ENCODE results near the gene PPA2. TPM values are rescaled to one million over a fixed set of nuclear protein-coding genes. Genes with fewer than 3 reads are reported as not detected.
A peak's percentile ranks its signal among the peaks of the same experiment; 100 is the strongest.

PPA2 gene
- total RNA-seq, 1 donor from 2014 or later: 27.0 TPM

- H3K4me3 Mint-ChIP-seq (ENCODE audit: unreplicated experiment): no peak overlapping the region
- no peak for DNase-seq
- no peak for TF ChIP-seq CTCF (IDR thresholded peaks at IDR 0.05; ENCODE audit: partially characterized antibody, unreplicated experiment)
- peaks cover 3% of the 10 kb centered on the region for H3K27me3 Mint-ChIP-seq (ENCODE audit: unreplicated experiment)
- H3K36me3 Mint-ChIP-seq (ENCODE audit: unreplicated experiment): no peaks in the 10 kb centered on the region
- H3K4me1 Mint-ChIP-seq (ENCODE audit: low read depth, unreplicated experiment): peaks cover 14% of the 10 kb centered on the region
- H3K9me3 Mint-ChIP-seq (ENCODE audit: unreplicated experiment): peaks cover 3% of the 10 kb centered on the region
- H3K27ac Mint-ChIP-seq (ENCODE audit: unreplicated experiment): no peak overlapping the region
These were observed 17.9 kb downstream of the PPA2 start for GRCh38 chr4:105455998-105456397.

- no peak for TF ChIP-seq CTCF (IDR thresholded peaks at IDR 0.05; ENCODE audit: partially characterized antibody, unreplicated experiment)
- Mint-ChIP-seq H3K27me3 (ENCODE audit: unreplicated experiment) (peaks cover 3% of the 10 kb centered on the region), H3K36me3 (ENCODE audit: unreplicated experiment) (no peaks in the 10 kb centered on the region), H3K9me3 (ENCODE audit: unreplicated experiment) (peaks cover 3% of the 10 kb centered on the region), H3K4me3 (ENCODE audit: unreplicated experiment) (no peak overlapping the region), H3K4me1 (ENCODE audit: low read depth, unreplicated experiment) (peaks cover 14% of the 10 kb centered on the region), H3K27ac (ENCODE audit: unreplicated experiment) (no peak overlapping the region)
- no peak for DNase-seq
These were observed 18.7 kb downstream of the PPA2 start for GRCh38 chr4:105455182-105455581.

GRCh38 chr4:105453550-105454205, 20.2 kb downstream of the PPA2 start:
- Mint-ChIP-seq H3K27ac (ENCODE audit: unreplicated experiment) (no peak overlapping the region), H3K9me3 (ENCODE audit: unreplicated experiment) (peaks cover 3% of the 10 kb centered on the region)
- TF ChIP-seq CTCF (IDR thresholded peaks at IDR 0.05; ENCODE audit: partially characterized antibody, unreplicated experiment): no peak

GRCh38 chr4:105451346-105451745, 22.5 kb downstream of the PPA2 start:
- H3K4me3 Mint-ChIP-seq (ENCODE audit: unreplicated experiment): peak overlapping the region; percentile 30
- H3K27ac Mint-ChIP-seq (ENCODE audit: unreplicated experiment): peak overlapping the region; percentile 80
- H3K9me3 Mint-ChIP-seq (ENCODE audit: unreplicated experiment): peaks cover 3% of the 10 kb centered on the region
- peaks cover 14% of the 10 kb centered on the region for H3K4me1 Mint-ChIP-seq (ENCODE audit: low read depth, unreplicated experiment)
- TF ChIP-seq CTCF (IDR thresholded peaks at IDR 0.05; ENCODE audit: partially characterized antibody, unreplicated experiment): no peak
- no peak for DNase-seq
- peaks cover 3% of the 10 kb centered on the region for H3K27me3 Mint-ChIP-seq (ENCODE audit: unreplicated experiment)
- no peaks in the 10 kb centered on the region for H3K36me3 Mint-ChIP-seq (ENCODE audit: unreplicated experiment)

More at GRCh38 chr4:105453550-105454205, 20.2 kb downstream of the PPA2 start:
- DNase-seq: no peak
- Mint-ChIP-seq H3K36me3 (ENCODE audit: unreplicated experiment) (no peaks in the 10 kb centered on the region), H3K4me3 (ENCODE audit: unreplicated experiment) (no peak overlapping the region), H3K27me3 (ENCODE audit: unreplicated experiment) (peaks cover 3% of the 10 kb centered on the region), H3K4me1 (ENCODE audit: low read depth, unreplicated experiment) (peaks cover 14% of the 10 kb centered on the region)

- no peak for TF ChIP-seq CTCF (IDR thresholded peaks at IDR 0.05; ENCODE audit: partially characterized antibody, unreplicated experiment)
- Mint-ChIP-seq H3K4me3 (ENCODE audit: unreplicated experiment) (no peak overlapping the region), H3K4me1 (ENCODE audit: low read depth, unreplicated experiment) (no peaks in the 10 kb centered on the region), H3K27me3 (ENCODE audit: unreplicated experiment) (no peaks in the 10 kb centered on the region), H3K36me3 (ENCODE audit: unreplicated experiment) (peaks cover 4% of the 10 kb centered on the region), H3K27ac (ENCODE audit: unreplicated experiment) (no peak overlapping the region), H3K9me3 (ENCODE audit: unreplicated experiment) (no peaks in the 10 kb centered on the region)
- no peak for DNase-seq
These were observed 33.0 kb downstream of the PPA2 start for GRCh38 chr4:105440890-105441289.
